CD4-positive, alpha-beta T cell (primary cell): Measurements from ENCODE around the gene SLC10A2. TPM values are rescaled to one million over a fixed set of nuclear protein-coding genes. Genes with fewer than 3 reads are reported as not detected.

ENCODE experiments used
- ATAC-seq: fragments of 200-7000 bp; cut with Tn5 transposase; one replicate; pipeline ENCODE4 v1.10.0; 2022; ENCODE audit warnings: mild to moderate bottlenecking; ENCODE audit not compliant: poor library complexity
- CTCF ChIA-PET: fragments of 350-600 bp; sonication (Branson Sonifier 250); formaldehyde crosslinking; loops from one replicate; lab custom pipeline; 2021; ENCODE audit warnings: antibody characterized with exemption, inconsistent platforms; lab: Charles Lee
- POLR2A ChIA-PET: fragments of 350-600 bp; sonication (Branson Sonifier 250); formaldehyde crosslinking; loops from one replicate; lab custom pipeline; 2021; ENCODE audit warnings: antibody characterized with exemption, inconsistent platforms; lab: Charles Lee
- DNase-seq, 14 experiments: peaks; one replicate each; pipeline ENCODE4 v3.0.0-alpha.2; 2013 to 2020; ENCODE audit warnings: mixed read lengths in 2 of 14
- H3K27ac ChIP-seq, 2 donors: one replicate each; pipeline versions ENCODE4 v1.5.1 to v1.7.0; 2013; ENCODE audit warnings: low read length in 2 of 2, low read depth in 1 of 2, mild to moderate bottlenecking in 1 of 2
- H3K27me3 ChIP-seq, 2 experiments: 1 replicate in 1 of 2; 2 replicates in 1 of 2; pipeline versions ENCODE4 v1.6.1 to v1.7.0; 2013; ENCODE audit warnings: low read length in 2 of 2, control low read depth in 1 of 2, mild to moderate bottlenecking in 1 of 2, moderate library complexity in 1 of 2; ENCODE audit not compliant: insufficient read depth in 2 of 2, control insufficient read depth in 1 of 2
- H3K36me3 ChIP-seq: one replicate; pipeline ENCODE4 v1.6.1; 2013; ENCODE audit warnings: low read length, control low read depth; ENCODE audit not compliant: insufficient read depth
- H3K4me1 ChIP-seq: one replicate; pipeline ENCODE4 v1.6.1; 2013; ENCODE audit warnings: low read length, control low read depth; ENCODE audit not compliant: insufficient read depth
- H3K4me3 ChIP-seq: one replicate; pipeline ENCODE4 v1.5.1; 2013; ENCODE audit warnings: mild to moderate bottlenecking, low read length, moderate library complexity
- H3K9me3 ChIP-seq, 2 experiments: 1 replicate in 1 of 2; 2 replicates in 1 of 2; pipeline versions ENCODE4 v1.6.1 to v1.7.0; 2013; ENCODE audit warnings: low read length in 2 of 2, mild to moderate bottlenecking in 2 of 2, control low read depth in 1 of 2, moderate library complexity in 1 of 2; ENCODE audit not compliant: control insufficient read depth in 1 of 2, insufficient read depth in 1 of 2
- H3K27ac Mint-ChIP-seq: one replicate; pipeline ENCODE4 v1.8.0; 2020; ENCODE audit warnings: mixed read lengths
- H3K27me3 Mint-ChIP-seq: one replicate; pipeline ENCODE4 v1.8.0; 2021; ENCODE audit warnings: mixed read lengths
- H3K36me3 Mint-ChIP-seq: one replicate; pipeline ENCODE4 v1.8.0; 2021; ENCODE audit warnings: low read depth, mixed read lengths
- H3K4me1 Mint-ChIP-seq: one replicate; pipeline ENCODE4 v1.8.0; 2021; ENCODE audit warnings: low read depth, mixed read lengths
- H3K4me3 Mint-ChIP-seq: one replicate; pipeline ENCODE4 v1.8.0; 2020; ENCODE audit warnings: mild to moderate bottlenecking, mixed read lengths
- H3K9me3 Mint-ChIP-seq: one replicate; pipeline ENCODE4 v1.8.0; 2020; ENCODE audit warnings: mixed read lengths
- intact Hi-C, 2 experiments: fragments of 100-400 bp; cut with DNase I in 1 of 2; cut with micrococcal nuclease in 1 of 2; formaldehyde crosslinking; loops; one replicate each; pipeline versions ENCODE4 v1.15.1 to v1.9.0; 2023 to 2025; cut with DNase I, micrococcal nuclease
- total RNA-seq, 174 experiments: library from RNA in 2 of 174; stranded (reverse) in 2 of 174; gene quantifications; one replicate each; pipeline ENCODE4 v1.2.3 and lab custom pipeline; 2021 to 2026
- TF ChIP-seq, protein P1 (sequence below): fragments of 200-600 bp; IDR thresholded peaks from one replicate; pipeline ENCODE4 v1.8.0; 2022; ENCODE audit warnings: antibody characterized with exemption, mild to moderate bottlenecking

Gene SLC10A2
- total RNA-seq, 2 experiments from 2014 or later = not detected

DNA sequence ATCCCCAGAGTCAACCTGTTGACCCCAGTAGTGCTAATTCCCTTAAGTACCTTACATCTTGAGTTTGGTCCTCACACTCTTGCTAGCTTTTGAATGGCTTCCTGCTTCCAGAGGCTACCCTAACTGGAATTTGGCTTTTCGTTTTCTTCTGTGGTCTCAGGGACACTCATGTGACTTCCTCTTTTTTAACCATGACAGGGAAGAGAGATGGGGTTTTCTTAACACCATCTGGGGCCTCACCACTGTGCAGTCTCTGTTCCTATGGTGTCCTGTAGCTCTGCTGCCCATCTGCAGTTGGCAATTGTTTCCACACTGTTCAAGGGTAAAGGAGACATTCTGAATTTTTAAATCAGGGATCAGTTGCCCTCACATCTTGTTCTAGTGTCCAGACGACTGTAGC is 66.7 kb downstream of the SLC10A2 start:
- no peaks in the 10 kb centered on the region for H3K4me1 Mint-ChIP-seq
- H3K9me3 ChIP-seq = peaks cover 0 to 8% of the 10 kb centered on the region in 2 experiments
- no peaks in the 10 kb centered on the region for H3K36me3 ChIP-seq
- TF ChIP-seq, protein P1, sequence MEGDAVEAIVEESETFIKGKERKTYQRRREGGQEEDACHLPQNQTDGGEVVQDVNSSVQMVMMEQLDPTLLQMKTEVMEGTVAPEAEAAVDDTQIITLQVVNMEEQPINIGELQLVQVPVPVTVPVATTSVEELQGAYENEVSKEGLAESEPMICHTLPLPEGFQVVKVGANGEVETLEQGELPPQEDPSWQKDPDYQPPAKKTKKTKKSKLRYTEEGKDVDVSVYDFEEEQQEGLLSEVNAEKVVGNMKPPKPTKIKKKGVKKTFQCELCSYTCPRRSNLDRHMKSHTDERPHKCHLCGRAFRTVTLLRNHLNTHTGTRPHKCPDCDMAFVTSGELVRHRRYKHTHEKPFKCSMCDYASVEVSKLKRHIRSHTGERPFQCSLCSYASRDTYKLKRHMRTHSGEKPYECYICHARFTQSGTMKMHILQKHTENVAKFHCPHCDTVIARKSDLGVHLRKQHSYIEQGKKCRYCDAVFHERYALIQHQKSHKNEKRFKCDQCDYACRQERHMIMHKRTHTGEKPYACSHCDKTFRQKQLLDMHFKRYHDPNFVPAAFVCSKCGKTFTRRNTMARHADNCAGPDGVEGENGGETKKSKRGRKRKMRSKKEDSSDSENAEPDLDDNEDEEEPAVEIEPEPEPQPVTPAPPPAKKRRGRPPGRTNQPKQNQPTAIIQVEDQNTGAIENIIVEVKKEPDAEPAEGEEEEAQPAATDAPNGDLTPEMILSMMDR = no peak
- H3K4me1 ChIP-seq = no peaks in the 10 kb centered on the region
- H3K4me3 Mint-ChIP-seq = no peak overlapping the region
- intact Hi-C loops = no loop called here
- CTCF ChIA-PET = no interaction called here
- H3K27me3 ChIP-seq = no peaks in the 10 kb centered on the region
- POLR2A ChIA-PET = no interaction called here
- no peaks in the 10 kb centered on the region for H3K9me3 Mint-ChIP-seq
- no peaks in the 10 kb centered on the region for H3K27me3 Mint-ChIP-seq
- no peak overlapping the region for H3K27ac ChIP-seq
- DNase-seq (no peak), ATAC-seq (no peak)
- no peak overlapping the region for H3K27ac Mint-ChIP-seq
- no peaks in the 10 kb centered on the region for H3K36me3 Mint-ChIP-seq
- no peak overlapping the region for H3K4me3 ChIP-seq

Other genes with a start within 250 kb of the SLC10A2 start
- 100 to 1,000 TPM; 129 to 136 TPM for gene ERCC5, start 220.4 kb downstream of the SLC10A2 start, total RNA-seq